NCI-H2029 (cell line): ENCODE measurements around the gene SLC49A3.
"Not testable (repeated sequence)": the region's sequence is repeated elsewhere in the genome, so short reads cannot be mapped to it uniquely, and the experiment has no call there.

ENCODE experiments used
- DNase-seq: peaks from one replicate; lab custom pipeline; 2025; lab: John Stamatoyannopoulos, UW

The SLC49A3 gene

DNA sequence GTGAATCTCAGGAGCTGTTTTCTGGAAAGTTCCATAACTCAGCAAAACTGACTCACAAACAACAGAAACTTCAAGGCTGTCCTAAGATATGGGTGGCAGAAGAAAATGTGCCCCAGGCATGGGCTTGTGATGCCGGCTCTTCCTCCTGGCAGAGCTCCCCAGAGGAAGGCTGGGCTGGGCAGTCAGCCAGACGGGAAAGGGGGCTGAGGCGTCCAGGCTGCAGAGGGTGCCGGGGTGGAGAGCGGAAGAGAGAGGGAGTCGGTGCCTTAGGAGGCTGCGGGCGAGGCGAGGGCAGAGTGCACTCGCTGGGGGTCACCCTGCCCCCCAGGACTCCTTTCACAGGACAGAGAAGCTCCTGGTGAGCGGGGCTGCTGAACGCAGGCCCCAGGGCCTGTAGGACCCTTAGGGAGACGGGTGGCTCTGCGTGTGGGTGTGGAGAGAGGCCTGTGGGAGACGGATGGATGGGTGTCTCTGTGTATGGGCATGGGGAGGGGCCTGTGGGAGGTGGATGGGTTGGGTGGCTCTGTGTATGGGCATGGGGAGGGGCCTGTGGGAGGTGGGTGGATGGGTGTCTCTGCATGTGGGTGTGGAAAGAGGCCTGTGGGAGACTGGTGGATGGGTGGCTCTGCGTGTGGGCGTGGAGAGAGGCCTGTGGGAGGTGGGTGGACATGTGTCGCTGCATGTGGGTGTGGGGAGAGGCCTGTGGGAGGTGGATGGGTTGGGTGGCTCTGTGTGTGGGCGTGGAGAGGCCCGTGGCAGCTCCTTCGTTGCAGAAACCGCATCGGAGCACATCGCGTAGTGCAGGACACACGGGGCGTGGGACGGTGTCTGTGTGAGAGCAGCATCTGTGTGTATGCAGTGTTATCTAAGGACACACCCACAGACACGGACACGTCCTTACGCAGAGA is 32.6 kb upstream of the SLC49A3 start:
- no peak for DNase-seq

DNA sequence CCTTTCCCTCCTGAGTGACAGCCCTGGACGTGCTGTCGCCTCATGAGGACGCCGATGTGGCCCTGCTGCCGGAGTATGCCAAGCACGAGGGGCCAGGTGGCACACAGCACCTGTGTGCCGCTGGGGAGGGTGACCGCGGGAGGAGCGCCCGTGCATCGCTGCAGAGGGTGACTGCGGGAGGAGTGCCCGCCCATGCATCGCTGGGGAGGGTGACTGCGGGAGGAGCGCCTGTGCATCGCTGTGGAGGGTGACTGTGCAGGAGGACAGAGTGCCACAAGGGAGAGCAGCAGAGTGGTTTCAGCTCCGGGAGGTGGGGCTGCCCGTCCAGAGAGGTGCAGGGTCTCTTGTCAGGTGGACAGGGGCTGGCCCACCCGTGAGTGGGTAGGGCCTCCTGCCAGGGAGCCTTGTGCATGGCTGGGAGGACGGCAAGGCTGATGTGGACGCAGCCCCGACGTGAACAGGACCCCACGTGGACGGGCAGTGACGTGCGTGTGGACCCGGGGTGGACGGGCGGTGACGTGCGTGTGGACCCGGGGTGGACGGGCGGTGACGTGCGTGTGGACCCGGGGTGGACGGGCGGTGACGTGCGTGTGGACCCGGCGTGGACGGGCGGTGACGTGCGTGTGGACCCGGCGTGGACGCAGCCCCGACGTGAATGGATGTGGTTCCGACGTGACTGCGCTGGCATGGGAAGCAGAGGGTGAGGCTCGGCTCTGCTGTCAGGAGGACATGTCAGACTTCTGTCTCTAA is 31.3 kb upstream of the SLC49A3 start:
- no peak for DNase-seq

DNA sequence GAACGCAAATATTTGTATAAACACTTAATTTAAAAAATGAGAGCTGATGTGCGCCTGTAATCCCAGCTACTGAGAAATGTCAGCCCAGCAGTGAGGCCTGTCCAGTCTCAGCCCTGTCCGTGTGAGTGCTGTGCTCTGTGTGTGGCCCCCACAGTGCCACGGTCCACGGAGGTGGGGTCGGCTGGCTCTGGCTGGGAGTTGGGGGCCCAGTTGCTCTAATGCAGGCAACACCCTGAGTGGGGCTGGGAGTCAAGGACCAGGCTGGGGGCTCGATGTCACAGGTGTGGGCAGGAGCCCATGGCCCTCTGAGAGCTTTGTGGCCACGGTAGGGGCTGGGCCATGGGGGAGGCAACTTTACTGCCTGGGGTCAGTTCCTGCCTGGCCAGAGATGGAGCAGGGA is 29.5 kb upstream of the SLC49A3 start:
- DNase-seq, result no peak

DNA sequence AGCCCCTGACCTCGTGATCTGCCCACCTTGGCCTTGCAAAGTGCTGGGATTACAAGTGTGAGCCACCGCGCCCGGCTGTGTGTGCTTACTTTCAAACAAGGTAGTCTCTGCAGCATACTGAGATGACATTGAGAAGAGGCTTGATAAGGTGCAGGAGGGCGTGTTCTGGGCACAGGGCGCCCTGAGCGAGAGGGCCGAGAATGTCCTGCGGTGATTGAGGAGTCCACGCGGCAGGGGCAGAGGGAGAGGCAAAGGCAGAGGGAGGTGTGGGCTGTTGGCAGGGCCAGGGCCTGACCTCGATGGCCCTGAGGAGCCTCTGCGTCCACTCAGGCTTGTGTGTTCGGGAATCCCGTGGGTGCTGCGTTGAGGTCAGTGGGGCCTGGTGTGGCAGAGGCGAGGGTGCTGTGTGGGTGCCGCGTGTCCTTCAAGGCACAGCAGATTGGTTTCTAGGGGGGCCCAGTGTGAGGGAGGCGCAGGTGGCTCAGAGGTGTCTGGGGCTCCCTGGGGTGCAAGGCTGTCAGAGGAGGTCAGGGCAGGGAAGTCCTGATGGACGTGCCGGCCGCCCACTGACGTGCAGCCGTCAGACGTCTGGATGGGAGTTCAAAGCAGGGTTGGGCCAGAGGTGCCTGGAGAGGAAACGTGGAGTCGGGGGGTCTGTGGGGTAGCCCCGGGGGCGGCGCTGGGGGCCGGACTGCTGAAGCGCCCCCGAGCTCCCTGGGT is 28.8 kb upstream of the SLC49A3 start:
- DNase-seq, result no peak

DNA sequence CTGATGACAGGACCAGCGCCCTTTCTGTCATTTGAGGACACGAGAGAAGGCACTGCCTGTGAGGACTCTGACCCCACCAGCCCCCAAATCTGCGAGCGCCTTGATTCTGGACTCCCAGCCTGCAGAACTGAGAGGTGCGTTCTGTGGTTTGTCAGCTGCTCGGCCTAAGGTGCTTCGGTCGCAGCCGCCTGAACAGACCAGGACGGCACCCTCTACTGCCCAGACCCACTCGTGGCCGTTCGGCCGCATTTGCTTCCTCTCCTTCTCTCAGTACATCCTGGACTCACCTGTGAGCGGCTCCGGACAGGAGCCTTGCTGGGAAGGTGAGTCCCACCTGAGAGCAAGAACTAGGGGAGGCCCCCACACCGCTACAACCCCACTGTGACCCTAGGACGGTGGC is 25.1 kb upstream of the SLC49A3 start:
- DNase-seq, result no peak

DNA sequence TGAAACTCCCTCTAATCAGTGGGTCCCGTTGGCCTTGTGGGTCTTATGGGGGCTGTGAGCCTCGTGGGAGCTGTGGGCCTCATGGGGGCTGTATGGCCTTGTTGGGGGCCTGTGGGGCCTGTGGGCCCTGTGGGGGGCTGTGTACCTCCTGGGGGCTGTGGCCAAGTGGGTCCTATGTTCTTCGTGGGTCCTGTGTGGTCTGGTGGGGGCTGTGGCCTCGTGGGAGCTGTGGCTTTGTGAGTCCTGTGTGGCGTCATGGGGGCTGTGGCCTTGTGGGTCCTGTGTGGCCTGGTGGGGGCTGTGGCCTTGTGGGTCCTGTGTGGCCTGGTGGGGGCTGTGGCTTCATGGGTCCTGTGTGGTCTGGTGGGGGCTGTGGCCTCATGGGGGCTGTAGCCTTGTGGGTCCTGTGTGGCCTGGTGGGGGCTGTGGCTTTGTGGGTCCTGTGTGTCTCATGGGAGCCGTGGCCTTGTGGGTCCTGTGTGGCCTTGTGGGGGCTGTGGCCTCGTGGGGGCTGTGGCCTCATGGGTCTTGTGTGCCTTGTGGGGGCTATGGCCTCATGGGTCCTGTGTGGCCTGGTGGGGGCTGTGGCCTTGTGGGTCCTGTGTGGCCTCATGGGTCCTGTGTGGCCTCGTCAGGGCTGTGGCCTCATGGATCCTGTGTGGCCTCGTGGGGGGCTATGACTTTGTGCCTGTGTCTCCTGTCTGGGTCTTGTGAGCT is 24.1 kb upstream of the SLC49A3 start:
- DNase-seq, result no peak

DNA sequence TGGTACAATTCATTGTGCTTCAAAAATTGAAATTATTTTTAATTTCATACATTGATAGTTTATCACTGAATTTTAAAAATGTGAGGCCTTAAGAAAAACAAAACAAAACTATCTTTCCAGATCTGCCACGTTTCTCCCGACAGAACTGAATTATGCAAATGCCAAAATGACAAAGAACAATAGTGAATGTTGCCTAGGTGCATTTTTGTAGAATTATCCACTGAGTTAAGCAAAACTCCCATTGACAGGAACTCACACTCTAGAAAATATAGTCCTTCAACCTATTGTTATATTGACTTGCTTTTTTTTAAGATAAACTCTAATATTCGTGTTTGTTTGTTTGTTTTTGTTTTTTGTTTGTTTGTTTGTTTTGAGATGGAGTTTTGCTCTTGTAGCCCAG is 23.1 kb upstream of the SLC49A3 start:
- DNase-seq, result no peak

DNA sequence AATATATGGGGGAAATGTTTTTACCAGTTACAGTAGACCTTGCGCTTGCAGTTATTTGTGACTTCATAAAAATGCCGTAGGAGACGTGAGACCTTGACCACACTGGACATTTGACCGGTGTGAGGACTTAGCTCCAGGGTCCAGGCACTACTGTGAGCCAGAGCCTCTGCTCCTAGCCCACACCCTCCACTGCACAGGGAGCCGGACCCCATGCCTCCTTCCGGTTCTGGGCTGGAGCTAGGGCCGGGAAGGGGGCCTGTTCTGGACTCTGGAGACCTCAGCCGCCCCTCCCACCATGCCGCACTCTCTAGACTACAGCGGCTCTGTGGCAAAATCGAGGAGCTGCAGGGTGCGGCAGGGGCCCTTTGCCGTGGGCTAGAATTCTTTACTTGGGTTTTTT is 22.0 kb upstream of the SLC49A3 start:
- no peak for DNase-seq

DNA sequence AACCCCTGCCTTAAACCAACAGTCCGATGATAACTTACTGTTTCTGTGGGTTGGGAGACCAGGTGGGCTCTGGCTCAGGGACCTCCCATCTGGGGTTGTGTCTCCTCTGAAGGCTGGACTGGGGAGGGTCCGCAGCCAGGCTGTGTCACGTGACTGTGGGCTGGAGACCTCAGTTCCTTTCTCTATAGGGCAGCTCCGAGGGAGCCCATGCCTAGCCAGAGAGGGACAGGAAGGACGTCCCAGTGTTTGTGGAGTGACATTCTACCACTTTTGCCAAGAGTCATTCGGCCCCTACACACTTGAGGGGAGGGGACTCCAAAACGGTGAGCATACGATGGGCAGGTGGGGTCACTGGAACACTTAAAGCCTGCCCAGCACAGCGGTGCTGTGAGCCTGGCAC is 21.2 kb upstream of the SLC49A3 start:
- DNase-seq, result no peak

DNA sequence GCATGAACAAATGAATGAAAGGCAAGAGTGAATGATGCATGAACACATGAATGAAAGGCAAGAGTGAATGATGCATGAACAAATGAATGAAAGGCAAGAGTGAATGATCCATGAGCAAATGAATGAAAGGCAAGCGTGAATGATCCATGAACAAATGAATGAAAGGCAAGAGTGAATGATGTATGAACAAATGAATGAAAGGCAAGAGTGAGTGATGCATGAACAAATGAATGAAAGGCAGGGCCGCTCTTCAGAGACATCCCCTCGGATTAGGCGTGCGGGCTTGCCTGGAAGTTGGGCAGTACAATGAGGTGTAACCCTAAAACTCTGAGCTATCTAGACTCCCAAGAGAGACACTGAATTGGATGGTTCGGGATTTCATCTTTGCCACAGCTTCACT is 20.4 kb upstream of the SLC49A3 start:
- no peak for DNase-seq

DNA sequence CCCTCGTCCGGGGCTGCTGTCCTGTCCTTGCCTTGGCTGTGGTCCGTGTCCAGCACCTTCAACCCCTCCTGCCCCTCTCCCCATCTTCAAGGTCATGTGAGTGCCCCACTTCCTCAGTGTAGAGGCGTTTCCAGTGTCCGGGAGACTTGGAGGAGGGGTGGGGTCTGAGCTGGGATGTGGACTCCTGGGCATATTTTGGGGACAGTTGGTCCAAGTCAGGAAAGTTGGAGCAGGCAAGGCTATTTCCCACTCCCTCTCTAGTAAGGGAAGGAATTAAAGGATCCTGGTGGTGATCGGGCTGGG is 19.6 kb upstream of the SLC49A3 start:
- no peak for DNase-seq

DNA sequence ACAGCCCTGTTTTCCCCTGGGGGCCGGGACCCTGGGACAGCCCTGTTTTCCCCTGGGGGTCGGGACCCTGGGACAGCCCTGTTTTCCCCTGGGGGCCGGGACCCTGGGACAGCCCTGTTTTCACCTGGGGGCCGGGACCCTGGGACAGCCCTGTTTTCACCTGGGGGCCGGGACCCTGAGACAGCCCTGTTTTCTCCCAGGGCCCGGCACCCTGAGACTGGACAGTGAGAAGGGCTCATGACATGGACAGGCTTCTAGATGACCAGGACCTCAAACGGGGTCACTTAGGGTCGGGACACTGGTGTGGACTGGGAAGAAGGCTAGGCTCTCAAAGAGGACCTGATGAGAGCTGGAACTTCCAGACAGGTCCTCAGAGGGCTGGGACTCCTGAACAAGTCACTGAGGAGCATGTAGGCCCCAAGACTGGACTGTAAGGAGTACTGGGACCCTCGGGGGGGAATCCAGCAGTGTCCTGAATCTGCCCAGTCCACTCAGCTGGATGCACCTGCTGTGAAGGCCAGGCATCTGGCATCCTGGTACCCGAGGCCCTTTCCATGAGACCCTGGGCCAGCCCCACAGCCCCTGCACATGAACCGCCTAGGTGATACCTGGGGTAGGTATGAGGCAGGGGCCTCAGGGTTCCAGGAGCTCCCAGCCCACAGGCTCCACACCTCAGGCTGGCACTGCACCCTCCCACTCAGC is 19.1 kb upstream of the SLC49A3 start:
- no peak for DNase-seq

DNA sequence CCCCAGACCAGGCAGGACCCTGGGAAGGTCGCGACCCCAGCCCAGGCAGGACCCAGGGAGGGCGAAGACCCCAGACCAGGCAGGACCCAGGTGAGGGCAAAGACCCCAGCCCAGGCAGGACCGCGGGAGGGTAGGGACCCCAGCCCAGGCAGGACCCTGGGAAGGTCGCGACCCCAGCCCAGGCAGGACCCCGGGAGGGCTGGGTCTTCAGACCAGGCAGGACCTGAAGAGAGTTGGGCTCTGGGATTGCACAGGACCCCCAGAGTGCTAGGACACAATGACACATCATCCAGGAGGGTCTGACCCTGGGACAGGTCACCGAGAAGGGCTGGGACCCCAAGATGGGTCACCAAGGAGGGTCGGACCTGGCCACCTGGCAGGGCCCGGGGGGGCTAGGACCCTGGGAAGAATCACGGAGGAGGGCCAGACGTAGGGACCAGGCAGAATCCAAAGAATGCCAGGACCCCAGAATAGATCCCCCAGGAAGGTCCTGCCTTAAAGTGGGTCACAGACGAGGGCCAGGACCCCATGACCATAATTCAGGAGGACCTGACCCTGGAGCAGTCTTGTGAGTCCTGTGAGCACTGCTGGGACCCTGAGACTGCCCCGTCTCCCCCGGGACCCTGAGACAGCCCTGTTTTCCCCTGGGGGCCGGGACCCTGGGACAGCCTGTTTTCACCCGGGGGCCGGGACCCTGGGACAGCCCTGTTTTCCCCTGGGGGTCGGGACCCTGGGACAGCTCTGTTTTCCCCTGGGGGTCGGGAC is 18.1 kb upstream of the SLC49A3 start:
- no peak for DNase-seq

DNA sequence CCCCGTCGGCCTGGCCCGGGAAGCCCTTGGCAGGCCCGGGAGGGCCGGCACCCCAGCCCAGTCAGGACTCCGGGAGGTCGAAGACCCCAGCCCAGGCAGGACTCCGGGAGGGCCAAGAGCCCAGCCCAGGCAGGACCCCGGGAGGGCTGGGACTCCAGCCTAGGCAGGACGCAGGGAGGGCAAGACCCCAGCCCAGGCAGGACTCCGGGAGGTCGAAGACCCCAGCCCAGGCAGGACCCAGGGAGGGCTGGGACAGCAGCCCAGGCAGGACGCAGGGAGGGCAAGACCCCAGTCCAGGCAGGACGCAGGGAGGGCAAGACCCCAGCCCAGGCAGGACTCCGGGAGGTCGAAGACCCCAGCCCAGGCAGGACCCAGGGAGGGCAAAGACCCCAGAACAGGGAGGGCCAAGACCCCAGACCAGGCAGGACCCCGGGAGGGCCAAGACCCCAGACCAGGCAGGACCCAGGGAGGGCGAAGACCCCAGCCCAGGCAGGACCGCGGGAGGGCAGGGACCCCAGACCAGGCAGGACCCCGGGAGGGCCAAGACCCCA is 17.2 kb upstream of the SLC49A3 start:
- DNase-seq, result not testable (repeated sequence)

DNA sequence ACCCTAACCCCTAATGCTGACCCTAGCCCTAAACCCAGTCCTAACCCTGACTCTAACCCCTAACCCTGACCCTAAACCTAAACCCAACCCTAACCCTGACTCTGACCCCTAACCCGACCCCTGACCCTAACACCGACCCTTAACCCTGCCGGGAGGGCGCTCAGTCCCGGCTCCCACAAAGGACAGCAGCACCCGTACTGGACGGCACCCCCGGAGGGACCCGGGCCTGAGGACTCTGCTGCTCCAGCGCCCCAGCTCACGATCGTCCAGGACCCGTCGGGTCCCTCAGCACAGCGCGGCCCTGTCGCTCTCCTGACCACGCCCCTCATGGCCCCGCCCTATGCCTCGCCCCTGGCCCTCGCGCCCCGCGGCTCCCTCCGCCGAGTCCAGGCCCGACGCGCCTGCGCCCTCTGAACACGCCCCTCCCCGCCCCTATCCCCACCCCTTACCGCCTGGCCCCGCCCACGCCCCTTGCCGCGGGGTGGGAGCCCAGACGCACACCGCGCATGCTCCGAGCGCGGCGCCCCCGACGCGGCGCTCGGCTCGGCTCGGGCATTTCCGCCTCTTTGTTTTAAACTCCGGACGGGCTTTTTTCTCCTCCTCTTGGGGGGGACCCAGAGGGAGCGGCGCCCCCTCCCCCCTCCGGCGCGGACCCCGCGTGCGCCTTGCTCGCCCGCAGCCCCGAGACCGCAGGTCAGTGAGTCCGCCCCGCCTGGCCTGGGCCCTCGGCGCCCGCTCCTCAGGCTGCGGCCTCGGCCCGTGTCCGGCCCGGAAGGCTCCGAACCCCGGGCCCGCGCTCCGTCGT is 16.5 kb upstream of the SLC49A3 start, which contains the start of gene PCGF3:
TSS of gene PCGF3 (plus strand) at position 555 of the 805 bp plus-strand sequence. CDS start 27,849 bp downstream, outside the sequence.
- peak; percentile 88 for DNase-seq

DNA sequence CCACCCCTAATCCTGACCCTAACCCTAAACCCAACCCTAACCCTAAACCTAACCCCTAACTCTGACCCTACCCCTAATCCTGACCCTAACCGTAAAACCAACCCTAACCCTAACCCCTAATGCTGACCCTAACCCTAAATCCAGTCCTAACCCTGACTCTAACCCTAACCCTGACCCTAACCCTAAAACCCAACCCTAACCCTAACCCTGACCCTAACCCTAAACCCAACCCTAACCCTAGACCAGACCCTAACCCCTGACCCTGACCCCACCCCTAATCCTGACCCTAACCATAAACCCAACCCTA is 16.0 kb upstream of the SLC49A3 start:
- DNase-seq, result no peak

DNA sequence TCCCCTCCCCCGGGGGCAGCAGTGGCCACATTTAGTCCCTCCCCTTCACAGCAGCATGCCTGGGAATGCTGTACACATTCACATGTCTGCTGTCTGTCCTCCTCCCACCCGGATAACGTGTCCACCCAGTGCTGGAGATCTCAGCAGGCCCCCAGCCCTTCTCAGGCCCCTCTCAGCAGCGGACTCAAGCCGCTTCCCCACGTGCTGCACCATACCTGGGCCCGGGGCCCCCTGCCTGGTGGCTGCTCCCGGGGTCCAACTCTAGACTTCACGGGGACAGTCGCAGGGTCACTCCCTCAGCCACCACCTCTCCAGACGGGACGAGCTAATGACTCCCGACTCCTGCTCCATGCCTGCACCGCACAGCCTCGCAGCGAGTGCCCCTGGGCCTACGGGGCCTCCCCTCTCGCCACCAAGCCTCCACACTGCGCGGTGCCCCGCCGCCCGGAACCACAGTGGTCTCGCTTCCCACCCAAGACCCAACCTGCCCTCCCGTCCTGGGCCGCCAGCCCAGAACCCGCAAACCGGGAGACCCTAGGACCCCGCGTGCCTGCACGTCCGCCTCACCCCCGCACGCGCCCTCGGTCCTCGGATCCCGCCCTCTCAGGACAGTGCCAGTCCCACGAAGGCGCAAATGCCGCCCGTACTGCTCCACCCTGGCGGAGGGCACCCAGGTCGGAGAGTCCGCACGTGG is 15.4 kb upstream of the SLC49A3 start:
- no peak for DNase-seq

DNA sequence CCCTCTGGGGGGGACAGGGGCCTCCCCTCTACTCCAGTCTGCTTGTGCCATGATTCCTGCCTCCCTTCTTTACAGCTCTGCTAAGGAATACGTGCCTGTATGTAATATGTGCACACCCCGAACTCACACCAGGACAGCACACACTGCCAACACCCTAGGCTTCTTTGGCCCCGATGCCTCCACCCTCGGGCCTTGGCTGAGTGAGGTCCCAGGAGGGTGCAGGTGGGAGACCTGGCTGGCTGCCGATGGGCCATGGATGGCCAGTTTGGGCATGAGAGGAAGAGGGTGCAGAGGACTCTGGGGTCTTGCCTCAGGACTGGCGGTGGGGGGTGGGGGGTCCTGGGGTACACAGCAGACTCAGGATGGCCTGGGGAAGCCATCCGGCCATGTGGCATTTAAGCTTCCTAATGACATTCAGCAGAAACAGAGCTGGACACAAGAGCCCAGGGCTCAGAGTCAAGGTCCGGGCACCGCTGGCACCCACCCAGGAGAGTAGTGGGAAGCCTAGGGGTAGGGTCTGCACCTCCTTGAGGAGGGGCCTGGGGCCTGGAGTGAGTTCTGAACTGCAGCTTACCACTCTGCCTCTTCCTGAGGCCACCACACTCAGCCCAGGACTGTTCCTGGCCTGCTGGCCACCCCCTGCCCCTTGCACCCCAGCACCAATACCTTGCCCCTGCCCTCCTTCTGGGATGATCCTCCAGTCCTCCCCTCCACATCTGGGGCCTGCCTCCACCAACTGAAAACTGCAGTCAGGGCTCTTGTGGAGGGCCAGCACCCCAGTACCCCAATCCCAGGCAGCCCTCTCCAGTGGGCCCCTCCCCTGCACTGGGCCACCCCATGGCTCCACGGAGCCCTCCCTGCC is 14.6 kb upstream of the SLC49A3 start:
- no peak for DNase-seq
